GM12865 (cell line): ENCODE data around the gene SCARB1.

Experiments used
- DNase-seq: peaks from one replicate; pipeline ENCODE4 v3.0.0; 2010; ENCODE audit warnings: low read depth
- H3K4me3 ChIP-seq: 2 replicates; pipeline ENCODE4 v1.5.1; 2011; ENCODE audit warnings: mild to moderate bottlenecking, low read depth, low read length, control low read depth
- TF ChIP-seq, protein P1 (sequence below): IDR thresholded peaks from 2 replicates; pipeline ENCODE4 v1.5.1; 2011; ENCODE audit warnings: low read length, control low read depth, low read depth, inconsistent platforms; ENCODE audit not compliant: insufficient read depth; ENCODE audit errors: missing control alignments

The SCARB1 gene

DNA sequence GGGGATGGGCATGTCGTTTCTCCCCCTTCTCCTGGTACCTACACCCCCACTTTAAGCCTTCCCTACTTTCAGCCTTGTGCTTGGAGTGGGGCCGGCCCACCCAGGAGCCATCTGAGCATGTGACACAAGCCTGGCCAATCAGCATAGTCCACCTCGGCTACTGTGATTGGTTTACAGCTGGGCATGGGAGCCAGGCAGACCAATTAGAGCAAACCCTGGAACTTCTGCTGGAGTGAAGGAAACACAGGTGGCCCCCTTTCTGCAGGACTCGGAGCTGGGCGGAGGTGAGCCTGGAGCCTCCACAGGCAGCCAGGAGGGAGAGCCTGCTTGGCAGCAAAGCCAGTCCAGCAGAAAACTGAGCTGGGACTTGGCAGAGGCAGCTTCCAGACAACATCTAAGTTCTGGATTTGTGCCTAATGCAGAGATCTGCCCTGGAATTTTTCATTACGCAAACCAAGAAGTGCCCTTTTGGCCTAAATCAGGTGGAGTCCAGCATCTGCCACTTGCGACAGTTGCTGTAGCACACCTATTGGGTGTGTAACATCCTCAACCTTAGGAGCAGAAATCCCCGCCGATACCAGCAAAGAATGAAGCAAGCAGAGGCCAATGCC lies 59.5 kb downstream of the SCARB1 start:
- TF ChIP-seq, protein P1, sequence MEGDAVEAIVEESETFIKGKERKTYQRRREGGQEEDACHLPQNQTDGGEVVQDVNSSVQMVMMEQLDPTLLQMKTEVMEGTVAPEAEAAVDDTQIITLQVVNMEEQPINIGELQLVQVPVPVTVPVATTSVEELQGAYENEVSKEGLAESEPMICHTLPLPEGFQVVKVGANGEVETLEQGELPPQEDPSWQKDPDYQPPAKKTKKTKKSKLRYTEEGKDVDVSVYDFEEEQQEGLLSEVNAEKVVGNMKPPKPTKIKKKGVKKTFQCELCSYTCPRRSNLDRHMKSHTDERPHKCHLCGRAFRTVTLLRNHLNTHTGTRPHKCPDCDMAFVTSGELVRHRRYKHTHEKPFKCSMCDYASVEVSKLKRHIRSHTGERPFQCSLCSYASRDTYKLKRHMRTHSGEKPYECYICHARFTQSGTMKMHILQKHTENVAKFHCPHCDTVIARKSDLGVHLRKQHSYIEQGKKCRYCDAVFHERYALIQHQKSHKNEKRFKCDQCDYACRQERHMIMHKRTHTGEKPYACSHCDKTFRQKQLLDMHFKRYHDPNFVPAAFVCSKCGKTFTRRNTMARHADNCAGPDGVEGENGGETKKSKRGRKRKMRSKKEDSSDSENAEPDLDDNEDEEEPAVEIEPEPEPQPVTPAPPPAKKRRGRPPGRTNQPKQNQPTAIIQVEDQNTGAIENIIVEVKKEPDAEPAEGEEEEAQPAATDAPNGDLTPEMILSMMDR = no peak
- no peak for DNase-seq
- no peak overlapping the region for H3K4me3 ChIP-seq

DNA sequence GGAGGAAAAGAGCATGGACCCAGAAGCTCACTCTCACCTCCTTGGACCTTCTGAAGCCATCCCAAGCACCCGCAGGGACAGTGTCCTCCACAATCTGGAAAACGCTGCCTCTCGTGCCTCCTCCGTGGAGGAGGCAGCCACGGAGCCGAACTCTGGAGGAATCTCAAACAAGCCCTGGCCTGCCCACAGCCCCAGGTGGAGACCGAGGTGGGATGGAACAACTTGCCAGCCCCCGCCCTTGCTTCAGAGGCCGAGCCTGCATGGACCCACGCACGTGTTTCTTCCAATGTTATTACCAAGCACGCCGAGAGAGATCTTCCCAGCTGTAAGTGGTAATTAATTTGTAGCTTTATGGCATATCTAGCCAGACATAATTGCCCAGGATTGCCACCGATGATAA lies 61.3 kb downstream of the SCARB1 start:
- DNase-seq = no peak
- TF ChIP-seq, protein P1 = no peak
- H3K4me3 ChIP-seq = no peak overlapping the region

DNA sequence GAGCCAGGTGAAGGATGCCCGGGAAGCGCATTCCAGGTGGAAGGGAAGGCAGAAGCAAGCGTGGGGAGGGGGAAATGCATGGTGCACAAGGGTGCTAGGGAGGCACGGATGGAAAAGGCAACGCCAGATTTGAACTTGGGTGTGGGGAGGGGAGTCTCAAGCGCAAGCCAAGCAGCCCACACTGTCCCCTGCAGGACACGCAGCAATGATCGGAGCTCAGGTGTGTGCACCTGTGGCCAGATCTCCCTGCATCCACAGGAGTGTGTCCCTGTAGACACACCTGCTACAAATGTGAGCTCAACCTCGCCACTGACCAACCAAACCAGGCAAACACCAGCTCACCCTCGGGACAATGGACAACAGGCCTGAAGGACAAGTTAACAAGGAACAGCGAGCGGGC lies 63.2 kb downstream of the SCARB1 start:
- no peak overlapping the region for H3K4me3 ChIP-seq
- DNase-seq = no peak
- TF ChIP-seq, protein P1 = no peak

DNA sequence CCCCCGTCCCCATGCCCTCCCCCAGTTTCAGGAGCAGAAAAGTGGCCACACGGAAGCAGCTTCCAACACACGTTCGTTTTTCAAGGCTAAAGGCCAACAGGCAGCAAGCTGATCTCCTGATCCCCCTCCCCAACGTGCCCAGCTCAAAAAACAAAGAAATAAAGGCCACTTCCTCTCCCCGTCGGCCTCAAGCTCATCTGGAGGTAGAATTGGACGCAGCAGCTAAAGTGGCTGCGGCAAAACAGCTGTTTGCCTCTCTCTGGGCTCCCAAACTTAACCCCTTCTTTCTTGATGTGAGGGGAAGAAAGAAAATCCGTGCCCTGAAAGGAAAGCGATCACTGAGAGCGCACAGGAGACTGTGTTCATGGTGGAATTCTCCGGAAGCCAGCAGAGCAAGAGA lies 66.3 kb downstream of the SCARB1 start:
- H3K4me3 ChIP-seq = no peak overlapping the region
- TF ChIP-seq, protein P1 = no peak
- DNase-seq = no peak

DNA sequence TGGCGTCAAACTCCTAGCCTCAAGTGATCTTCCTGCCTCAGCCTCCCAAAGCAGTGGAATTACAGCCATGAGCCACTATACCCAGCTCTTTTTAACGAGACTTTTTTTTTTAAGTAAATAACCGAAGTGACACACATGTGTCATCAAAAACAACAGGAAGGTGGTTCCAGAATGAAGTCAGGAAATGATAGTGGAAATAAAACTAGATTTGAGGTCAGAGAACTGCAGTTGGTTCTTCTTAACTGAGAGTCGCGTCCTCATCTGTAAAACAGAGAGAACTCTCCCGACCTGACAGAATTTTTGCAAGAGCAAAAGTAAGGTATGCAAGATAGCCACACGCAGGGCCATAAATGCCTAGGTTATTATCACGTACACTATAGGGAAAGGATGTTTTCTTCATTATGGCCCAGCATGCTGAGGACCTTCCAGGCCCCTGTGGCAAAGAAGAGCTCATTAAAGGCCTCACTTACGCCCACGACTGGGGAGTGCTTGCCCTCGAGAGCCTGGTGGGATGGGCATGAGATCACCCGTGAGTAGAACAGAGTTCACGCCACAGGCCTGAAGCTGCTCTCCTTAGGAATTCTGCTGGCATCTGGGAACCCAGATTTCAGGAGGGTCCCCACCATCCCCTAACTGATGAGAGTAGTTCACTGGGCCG lies 67.2 kb downstream of the SCARB1 start:
- H3K4me3 ChIP-seq = no peak overlapping the region
- TF ChIP-seq, protein P1 = no peak
- DNase-seq = no peak

DNA sequence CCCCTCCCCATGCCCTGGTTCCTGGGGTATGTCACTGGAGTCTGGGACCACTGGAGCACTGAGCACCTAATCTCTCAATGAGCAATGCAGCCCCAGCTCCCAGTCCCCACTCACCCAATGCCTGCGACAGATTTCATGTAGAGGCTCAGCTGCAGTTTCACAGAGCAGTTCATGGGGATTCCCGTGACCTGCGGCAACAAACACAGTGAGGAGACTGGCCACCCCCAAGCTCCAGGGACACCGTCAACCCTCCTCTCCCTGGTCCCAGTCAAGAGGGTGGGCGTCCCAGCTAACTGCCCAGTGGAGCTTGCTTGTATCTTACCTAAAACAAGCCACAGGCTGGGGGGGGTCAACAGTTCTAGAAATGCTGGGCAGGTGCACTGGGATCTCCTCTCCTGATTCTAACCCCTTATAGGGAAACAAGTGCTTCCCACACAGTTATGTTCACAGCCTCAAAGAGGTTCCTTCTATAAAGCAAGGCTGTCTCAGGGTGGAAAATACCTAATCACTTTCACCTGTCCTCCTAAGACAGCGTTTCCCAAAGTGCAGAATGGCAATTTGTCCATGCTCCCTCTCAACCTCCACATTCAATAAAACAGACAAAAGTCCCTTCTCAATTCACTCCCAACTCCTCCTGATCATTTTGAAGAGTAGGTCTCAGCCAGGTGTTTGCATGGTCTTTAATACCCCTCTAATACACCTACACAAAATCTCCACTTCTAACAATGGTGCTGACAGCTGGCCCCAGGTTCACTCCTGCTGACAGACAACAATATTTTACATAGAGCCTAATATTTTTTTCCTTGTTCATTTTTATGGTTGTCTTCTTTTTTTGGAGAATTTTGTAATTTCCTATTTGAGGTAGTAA lies 68.3 kb downstream of the SCARB1 start:
- DNase-seq = peak; percentile 67
- no peak overlapping the region for H3K4me3 ChIP-seq
- TF ChIP-seq, protein P1 = no peak
